SK-N-SH (cell line): ENCODE results near the gene MSL1. TPM values are rescaled to one million over a fixed set of nuclear protein-coding genes. Genes with fewer than 3 reads are reported as not detected.

Experiments
- CTCF ChIA-PET: fragments of 300-600, 350-600 bp; formaldehyde crosslinking; extraction: SDS; loops from one replicate; lab custom pipeline; 2021; lab: Yijun Ruan, JAX
- POLR2A ChIA-PET: fragments of 350-600 bp; sonication (Branson Sonifier 250); formaldehyde crosslinking; extraction: SDS; loops from one replicate; lab custom pipeline; 2020; ENCODE audit warnings: antibody characterized with exemption, inconsistent platforms; lab: Yijun Ruan, JAX
- DNase-seq: peaks from one replicate; pipeline ENCODE4 v3.0.0; 2012
- H2AFZ ChIP-seq: fragments of 200-600 bp; sonication (generic); 2 replicates; pipeline ENCODE4 v1.8.1; 2016; ENCODE audit warnings: antibody characterized with exemption, mild to moderate bottlenecking, low read depth
- H3F3A ChIP-seq: fragments of 200-600 bp; sonication (generic); replicated peaks from 2 replicates; pipeline ENCODE3; 2016; ENCODE audit warnings: antibody characterized with exemption, mild to moderate bottlenecking; ENCODE audit not compliant: insufficient read depth
- H3K27ac ChIP-seq, 2 experiments: fragments of 200-500 bp in 1 of 2; fragments of 200-600 bp in 1 of 2; sonication (Bioruptor generic) in 1 of 2; sonication (generic), shearing (Covaris generic) in 1 of 2; 2 replicates each; pipeline versions ENCODE4 v1.5.1 to v1.6.1; 2014 to 2016; ENCODE audit warnings: low read depth in 2 of 2, inconsistent platforms in 1 of 2, low read length in 1 of 2, mild to moderate bottlenecking in 1 of 2, mixed read lengths in 1 of 2
- H3K27me3 ChIP-seq: fragments of 200-600 bp; sonication (generic), shearing (Covaris generic); 2 replicates; pipeline ENCODE4 v1.6.1; 2016; ENCODE audit warnings: mixed run types; ENCODE audit not compliant: insufficient read depth
- H3K36me3 ChIP-seq, 2 experiments: fragments of 200-500 bp in 1 of 2; fragments of 200-600 bp in 1 of 2; sonication (Bioruptor generic) in 1 of 2; sonication (generic) in 1 of 2; replicated peaks in 1 of 2; 2 replicates each; pipeline versions ENCODE3 to v1.5.1; 2014 to 2016; ENCODE audit warnings: low read length in 1 of 2, mild to moderate bottlenecking in 1 of 2; ENCODE audit not compliant: insufficient read depth in 2 of 2, control insufficient read depth in 1 of 2
- H3K4me1 ChIP-seq, 2 experiments: fragments of 200-500 bp in 1 of 2; fragments of 200-600 bp in 1 of 2; sonication (Bioruptor generic) in 1 of 2; sonication (generic), shearing (Covaris generic) in 1 of 2; 2 replicates each; pipeline versions ENCODE4 v1.5.1 to v1.6.1; 2014 to 2016; ENCODE audit warnings: low read depth in 1 of 2, low read length in 1 of 2, mixed run types in 1 of 2; ENCODE audit not compliant: insufficient read depth in 2 of 2, control insufficient read depth in 1 of 2
- H3K4me2 ChIP-seq: fragments of 200-600 bp; sonication (generic), shearing (Covaris generic); 2 replicates; pipeline ENCODE4 v1.6.1; 2017; ENCODE audit warnings: mixed run types
- H3K4me3 ChIP-seq, 2 experiments: fragments of 200-500 bp in 1 of 2; fragments of 200-600 bp in 1 of 2; sonication (Bioruptor generic) in 1 of 2; sonication (generic), shearing (Covaris generic) in 1 of 2; 2 replicates each; pipeline versions ENCODE4 v1.5.1 to v1.8.1; 2014 to 2016; ENCODE audit warnings: low read depth in 2 of 2, inconsistent platforms in 1 of 2, low read length in 1 of 2, mild to moderate bottlenecking in 1 of 2, mixed read lengths in 1 of 2, moderate library complexity in 1 of 2
- H3K79me2 ChIP-seq: fragments of 200-600 bp; sonication (generic); 2 replicates; pipeline ENCODE4 v1.8.1; 2017; ENCODE audit warnings: mild to moderate bottlenecking; ENCODE audit not compliant: insufficient read depth
- H3K9ac ChIP-seq: fragments of 200-600 bp; sonication (generic); 2 replicates; pipeline ENCODE4 v1.6.1; 2017; ENCODE audit warnings: mixed run types
- H3K9me2 ChIP-seq: fragments of 200-600 bp; sonication (generic); 2 replicates; pipeline ENCODE4 v1.6.1; 2017; ENCODE audit warnings: mixed run types
- H3K9me3 ChIP-seq: fragments of 200-600 bp; sonication (generic); 2 replicates; pipeline ENCODE4 v1.6.1; 2017; ENCODE audit warnings: mixed run types, mild to moderate bottlenecking, moderate library complexity
- H4K20me1 ChIP-seq: fragments of 200-600 bp; sonication (generic); 2 replicates; pipeline ENCODE4 v1.6.1; 2017; ENCODE audit warnings: mild to moderate bottlenecking, mixed run types; ENCODE audit not compliant: insufficient read depth
- CHD2 ChIP-seq: fragments of 150-350 bp; IDR thresholded peaks from 2 replicates; pipeline ENCODE4 v1.6.1; 2018; ENCODE audit warnings: low read length; ENCODE audit not compliant: partially characterized antibody
- EP300 ChIP-seq, 2 experiments: IDR thresholded peaks; 2 replicates each; pipeline versions ENCODE4 v1.4.0 to v1.6.1; 2012; ENCODE audit warnings: borderline replicate concordance in 1 of 2, low read depth in 1 of 2, low read length in 1 of 2
- FOSL2 ChIP-seq: IDR thresholded peaks from 2 replicates; pipeline ENCODE4 v1.4.0; 2012; ENCODE audit warnings: low read depth, mild to moderate bottlenecking, moderate library complexity, borderline replicate concordance
- FOXJ3 ChIP-seq: sonication (generic); formaldehyde crosslinking; IDR thresholded peaks from 2 replicates; pipeline ENCODE4 v1.5.1; 2020; ENCODE audit warnings: mild to moderate bottlenecking, missing genetic modification reagents
- GABPA ChIP-seq: IDR thresholded peaks from 2 replicates; pipeline ENCODE4 v1.4.0; 2012; ENCODE audit warnings: low read depth, mild to moderate bottlenecking
- JUND ChIP-seq: IDR thresholded peaks from 2 replicates; pipeline ENCODE4 v1.4.0; 2012
- MEF2A ChIP-seq: IDR thresholded peaks from 2 replicates; pipeline ENCODE4 v1.4.0; 2012; ENCODE audit warnings: low read depth, borderline replicate concordance
- MXI1 ChIP-seq: IDR thresholded peaks from 2 replicates; pipeline ENCODE4 v1.6.1; 2012; ENCODE audit warnings: mild to moderate bottlenecking, low read depth, low read length, improper control_type of control experiment
- NRF1 ChIP-seq: IDR thresholded peaks from 2 replicates; pipeline ENCODE4 v1.6.1; 2012; ENCODE audit warnings: low read depth, mild to moderate bottlenecking, low read length
- RCOR1 ChIP-seq: fragments of 150-350 bp; IDR thresholded peaks from 2 replicates; pipeline ENCODE4 v1.6.1; 2017; ENCODE audit warnings: antibody characterized with exemption, low read length
- SIN3A ChIP-seq: IDR thresholded peaks from 2 replicates; pipeline ENCODE4 v1.6.1; 2012; ENCODE audit warnings: low read depth, mild to moderate bottlenecking, low read length, moderate library complexity, borderline replicate concordance
- SMC3 ChIP-seq: IDR thresholded peaks from 2 replicates; pipeline ENCODE4 v1.6.1; 2012; ENCODE audit warnings: low read depth, low read length, improper control_type of control experiment
- TAF1 ChIP-seq: IDR thresholded peaks from 2 replicates; pipeline ENCODE4 v1.6.1; 2012; ENCODE audit warnings: low read depth, mild to moderate bottlenecking, low read length, moderate library complexity, borderline replicate concordance
- TCF12 ChIP-seq: IDR thresholded peaks from 2 replicates; pipeline ENCODE4 v1.4.0; 2012
- TEAD4 ChIP-seq: IDR thresholded peaks from 2 replicates; pipeline ENCODE4 v1.4.0; 2012; ENCODE audit warnings: mild to moderate bottlenecking, borderline replicate concordance; ENCODE audit not compliant: insufficient read depth
- YY1 ChIP-seq: IDR thresholded peaks from 2 replicates; pipeline ENCODE4 v1.4.0; 2012; ENCODE audit warnings: low read depth, mild to moderate bottlenecking
- WGBS: methylation state at CpG from one replicate; pipeline ENCODE4 v1.1.6; 2017; ENCODE audit warnings: low lambda C conversion rate; 5-methylcytosine and 5-hydroxymethylcytosine counted together
- polyA plus RNA-seq, 3 experiments: library from polyadenylated mRNA; depleted of rRNA; stranded (reverse); fragments of >200 nt; gene quantifications; 2 replicates each; pipeline ENCODE4 v1.2.3, GENCODE V29; 2012
- TF ChIP-seq, protein P1 (sequence below): IDR thresholded peaks from 2 replicates; pipeline ENCODE4 v1.6.1; 2012; ENCODE audit warnings: mild to moderate bottlenecking, low read depth, low read length, moderate library complexity
- TF ChIP-seq, protein P2 (sequence below): IDR thresholded peaks from 2 replicates; pipeline ENCODE4 v1.4.0; 2012; ENCODE audit warnings: low read depth, borderline replicate concordance
- TF ChIP-seq, protein P3 (sequence below): IDR thresholded peaks from 2 replicates; pipeline ENCODE4 v1.4.0; 2012; ENCODE audit warnings: low read depth
- TF ChIP-seq, protein P4 (sequence below): fragments of 150-350 bp; IDR thresholded peaks from 2 replicates; pipeline ENCODE4 v1.6.1; 2017; ENCODE audit warnings: antibody characterized with exemption, low read length, low read depth, borderline replicate concordance

The MSL1 gene
- polyA plus RNA-seq, 1 of the 3 experiments (the other 2 are of a cell fraction): 30.2 TPM

DNA sequence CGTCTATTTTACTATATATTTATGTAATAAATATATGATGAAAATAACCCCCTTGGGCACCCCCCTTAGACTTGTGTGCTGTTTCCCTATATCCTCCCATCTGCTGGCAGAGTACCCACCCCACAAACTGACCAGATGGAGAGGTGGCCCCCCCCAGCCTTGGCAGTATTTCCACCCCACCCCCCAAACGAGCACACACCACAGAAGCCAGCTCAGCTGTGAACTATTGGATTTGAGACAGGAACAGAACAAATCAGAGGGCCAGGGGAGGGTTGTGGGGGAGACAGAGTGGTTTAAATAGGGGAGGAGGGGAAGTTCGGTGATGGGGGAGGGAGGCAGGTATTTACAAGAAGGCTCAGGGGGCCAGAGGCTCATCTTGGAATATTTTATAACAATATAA lies 29.2 kb upstream of the MSL1 start:
- TF ChIP-seq SIN3A (no peak), EP300 (IDR thresholded peaks at IDR 0.05; ENCODE audit: borderline replicate concordance in 1 of 2, low read depth in 1 of 2, low read length in 1 of 2) (no peak), GABPA (no peak)
- TF ChIP-seq, protein P1, sequence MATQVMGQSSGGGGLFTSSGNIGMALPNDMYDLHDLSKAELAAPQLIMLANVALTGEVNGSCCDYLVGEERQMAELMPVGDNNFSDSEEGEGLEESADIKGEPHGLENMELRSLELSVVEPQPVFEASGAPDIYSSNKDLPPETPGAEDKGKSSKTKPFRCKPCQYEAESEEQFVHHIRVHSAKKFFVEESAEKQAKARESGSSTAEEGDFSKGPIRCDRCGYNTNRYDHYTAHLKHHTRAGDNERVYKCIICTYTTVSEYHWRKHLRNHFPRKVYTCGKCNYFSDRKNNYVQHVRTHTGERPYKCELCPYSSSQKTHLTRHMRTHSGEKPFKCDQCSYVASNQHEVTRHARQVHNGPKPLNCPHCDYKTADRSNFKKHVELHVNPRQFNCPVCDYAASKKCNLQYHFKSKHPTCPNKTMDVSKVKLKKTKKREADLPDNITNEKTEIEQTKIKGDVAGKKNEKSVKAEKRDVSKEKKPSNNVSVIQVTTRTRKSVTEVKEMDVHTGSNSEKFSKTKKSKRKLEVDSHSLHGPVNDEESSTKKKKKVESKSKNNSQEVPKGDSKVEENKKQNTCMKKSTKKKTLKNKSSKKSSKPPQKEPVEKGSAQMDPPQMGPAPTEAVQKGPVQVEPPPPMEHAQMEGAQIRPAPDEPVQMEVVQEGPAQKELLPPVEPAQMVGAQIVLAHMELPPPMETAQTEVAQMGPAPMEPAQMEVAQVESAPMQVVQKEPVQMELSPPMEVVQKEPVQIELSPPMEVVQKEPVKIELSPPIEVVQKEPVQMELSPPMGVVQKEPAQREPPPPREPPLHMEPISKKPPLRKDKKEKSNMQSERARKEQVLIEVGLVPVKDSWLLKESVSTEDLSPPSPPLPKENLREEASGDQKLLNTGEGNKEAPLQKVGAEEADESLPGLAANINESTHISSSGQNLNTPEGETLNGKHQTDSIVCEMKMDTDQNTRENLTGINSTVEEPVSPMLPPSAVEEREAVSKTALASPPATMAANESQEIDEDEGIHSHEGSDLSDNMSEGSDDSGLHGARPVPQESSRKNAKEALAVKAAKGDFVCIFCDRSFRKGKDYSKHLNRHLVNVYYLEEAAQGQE: no peak
- Histone ChIP-seq H3K9me3 (no peaks in the 10 kb centered on the region), H3K4me2 (no peak overlapping the region), H3K27me3 (no peaks in the 10 kb centered on the region), H3K4me3 (no peak overlapping the region), H4K20me1 (0 out of 2 replicates have a peak, but pooled peaks cover 5% of the 10 kb centered on the region), H3K4me1 (no peaks in the 10 kb centered on the region; a peak in 1 of 4 replicates), H3K9me2 (no peaks in the 10 kb centered on the region), H3F3A (peaks cover 7% of the 10 kb centered on the region), H3K9ac (no peak overlapping the region), H2AFZ (no peak overlapping the region), H3K27ac (no peak overlapping the region), H3K36me3 (peaks cover 32 to 36% of the 10 kb centered on the region in 2 experiments), H3K79me2 (peaks cover 8% of the 10 kb centered on the region)
- 68% methylated on average over 3 of the region's 3 CpGs for WGBS
- CTCF ChIA-PET: interaction anchor here (0.8 to 12.5 kb wide), 8 partner anchors 17 to 87 kb away, joined by 3 to 98 read pairs (median 4); partner anchors contain the start of gene CSF3
- no peak for DNase-seq
- POLR2A ChIA-PET: interaction anchor here (0.6 kb wide), 1 partner anchor 77 kb away, joined by 4 read pairs; no protein-coding TSS in a partner anchor

DNA sequence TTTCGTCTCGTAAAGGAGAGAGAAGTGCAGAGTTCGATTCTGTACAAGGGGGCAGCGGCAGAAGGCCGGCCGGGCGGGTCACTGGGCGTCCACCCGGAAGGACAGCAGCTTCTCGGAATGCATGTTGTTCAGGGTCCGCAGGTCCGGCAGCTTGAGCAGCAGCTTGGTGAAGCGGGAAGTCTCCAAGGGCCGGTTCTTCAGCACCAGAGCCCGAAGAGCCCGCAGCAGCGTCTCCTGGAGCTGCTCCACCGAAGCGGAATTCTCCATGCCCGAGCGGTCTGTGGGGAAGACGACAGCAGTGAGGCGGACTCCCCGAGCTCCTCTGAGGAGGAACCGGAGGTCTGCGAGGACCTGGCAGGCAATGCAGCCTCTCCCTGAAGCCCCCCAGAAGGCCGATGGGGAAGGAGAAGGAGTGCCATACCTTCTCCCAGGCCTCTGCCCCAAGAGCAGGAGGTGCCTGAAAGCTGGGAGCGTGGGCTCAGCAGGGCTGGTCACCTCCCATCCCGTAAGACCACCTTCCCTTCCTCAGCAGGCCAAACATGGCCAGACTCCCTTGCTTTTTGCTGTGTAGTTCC lies 28.7 kb upstream of the MSL1 start:
- Histone ChIP-seq H4K20me1 (0 out of 2 replicates have a peak, but pooled peaks cover 5% of the 10 kb centered on the region), H3K9ac (no peak overlapping the region), H3K36me3 (peaks cover 32 to 36% of the 10 kb centered on the region in 2 experiments), H3K27me3 (no peaks in the 10 kb centered on the region), H2AFZ (no peak overlapping the region), H3K4me3 (no peak overlapping the region), H3K27ac (no peak overlapping the region), H3K4me1 (peaks cover 2 to 3% of the 10 kb centered on the region in 2 experiments; a peak in 1 of 4 replicates), H3F3A (peaks cover 7% of the 10 kb centered on the region), H3K9me2 (no peaks in the 10 kb centered on the region), H3K9me3 (no peaks in the 10 kb centered on the region), H3K79me2 (peaks cover 13% of the 10 kb centered on the region), H3K4me2 (no peak overlapping the region)
- 98% methylated on average over 16 of the region's 29 CpGs for WGBS
- DNase-seq: no peak
- ChIA-PET CTCF (interaction anchor here (0.8 to 12.5 kb wide), 8 partner anchors 17 to 86 kb away, joined by 3 to 98 read pairs (median 4); partner anchors contain the start of gene CSF3), POLR2A (interaction anchor here (0.6 kb wide), 1 partner anchor 77 kb away, joined by 4 read pairs; no protein-coding TSS in a partner anchor)
- TF ChIP-seq SMC3 (no peak), RCOR1 (no peak), TAF1 (no peak), FOSL2 (no peak), MXI1 (no peak), CHD2 (no peak), TCF12 (no peak), NRF1 (no peak), TEAD4 (no peak), MEF2A (no peak), JUND (no peak), SIN3A (no peak), YY1 (no peak), FOXJ3 (no peak)
- TF ChIP-seq, protein P2, sequence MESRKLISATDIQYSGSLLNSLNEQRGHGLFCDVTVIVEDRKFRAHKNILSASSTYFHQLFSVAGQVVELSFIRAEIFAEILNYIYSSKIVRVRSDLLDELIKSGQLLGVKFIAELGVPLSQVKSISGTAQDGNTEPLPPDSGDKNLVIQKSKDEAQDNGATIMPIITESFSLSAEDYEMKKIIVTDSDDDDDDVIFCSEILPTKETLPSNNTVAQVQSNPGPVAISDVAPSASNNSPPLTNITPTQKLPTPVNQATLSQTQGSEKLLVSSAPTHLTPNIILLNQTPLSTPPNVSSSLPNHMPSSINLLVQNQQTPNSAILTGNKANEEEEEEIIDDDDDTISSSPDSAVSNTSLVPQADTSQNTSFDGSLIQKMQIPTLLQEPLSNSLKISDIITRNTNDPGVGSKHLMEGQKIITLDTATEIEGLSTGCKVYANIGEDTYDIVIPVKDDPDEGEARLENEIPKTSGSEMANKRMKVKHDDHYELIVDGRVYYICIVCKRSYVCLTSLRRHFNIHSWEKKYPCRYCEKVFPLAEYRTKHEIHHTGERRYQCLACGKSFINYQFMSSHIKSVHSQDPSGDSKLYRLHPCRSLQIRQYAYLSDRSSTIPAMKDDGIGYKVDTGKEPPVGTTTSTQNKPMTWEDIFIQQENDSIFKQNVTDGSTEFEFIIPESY: no peak
- TF ChIP-seq, protein P3, sequence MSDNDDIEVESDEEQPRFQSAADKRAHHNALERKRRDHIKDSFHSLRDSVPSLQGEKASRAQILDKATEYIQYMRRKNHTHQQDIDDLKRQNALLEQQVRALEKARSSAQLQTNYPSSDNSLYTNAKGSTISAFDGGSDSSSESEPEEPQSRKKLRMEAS: no peak
- TF ChIP-seq, protein P4, sequence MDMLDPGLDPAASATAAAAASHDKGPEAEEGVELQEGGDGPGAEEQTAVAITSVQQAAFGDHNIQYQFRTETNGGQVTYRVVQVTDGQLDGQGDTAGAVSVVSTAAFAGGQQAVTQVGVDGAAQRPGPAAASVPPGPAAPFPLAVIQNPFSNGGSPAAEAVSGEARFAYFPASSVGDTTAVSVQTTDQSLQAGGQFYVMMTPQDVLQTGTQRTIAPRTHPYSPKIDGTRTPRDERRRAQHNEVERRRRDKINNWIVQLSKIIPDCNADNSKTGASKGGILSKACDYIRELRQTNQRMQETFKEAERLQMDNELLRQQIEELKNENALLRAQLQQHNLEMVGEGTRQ: no peak
